SK-N-SH treated with all-trans-retinoic acid at 6 μM for 48 hours (cell line): ENCODE data around the gene TMEM182.

ENCODE experiments used
- ATAC-seq: fragments of 200-7000 bp; cut with Tn5 transposase; 3 replicates; pipeline ENCODE4 v1.9.1; 2020; ENCODE audit warnings: mild to moderate bottlenecking, moderate library complexity
- ARNTL ChIP-seq: fragments of 450-650 bp; formaldehyde crosslinking; IDR thresholded peaks from 2 replicates; pipeline ENCODE4 v1.5.0; 2020; ENCODE audit warnings: low read depth, mild to moderate bottlenecking, moderate library complexity, borderline replicate concordance
- ESRRG ChIP-seq: fragments of 250-450 bp; sonication (Bioruptor Pico); IDR thresholded peaks from 2 replicates; pipeline ENCODE4 v1.6.1; 2021; ENCODE audit warnings: mild to moderate bottlenecking
- GLIS3 ChIP-seq: fragments of 250-450 bp; sonication (Bioruptor Pico); IDR thresholded peaks from 2 replicates; pipeline ENCODE4 v1.5.0; 2020; ENCODE audit warnings: mild to moderate bottlenecking, moderate library complexity
- ISL1 ChIP-seq: fragments of 250-450 bp; sonication (Bioruptor Pico); IDR thresholded peaks from 2 replicates; pipeline ENCODE4 v2.1.2; 2022; ENCODE audit warnings: mild to moderate bottlenecking, moderate library complexity
- OSR1 ChIP-seq: fragments of 250-450 bp; sonication (Bioruptor Pico); IDR thresholded peaks from 2 replicates; pipeline ENCODE4 v1.8.0; 2022; ENCODE audit warnings: moderate library complexity, mild to moderate bottlenecking, inconsistent platforms
- PPARA ChIP-seq: fragments of 250-450 bp; sonication (Bioruptor Pico); IDR thresholded peaks from 2 replicates; pipeline ENCODE4 v1.5.0; 2020; ENCODE audit warnings: mild to moderate bottlenecking, borderline replicate concordance
- RARB ChIP-seq: fragments of 250-450 bp; sonication (Bioruptor Pico); IDR thresholded peaks from 2 replicates; pipeline ENCODE4 v1.8.0; 2021; ENCODE audit warnings: mild to moderate bottlenecking, moderate library complexity
- SNAI2 ChIP-seq: fragments of 250-450 bp; sonication (Bioruptor Pico); IDR thresholded peaks from 2 replicates; pipeline ENCODE4 v1.5.0; 2020; ENCODE audit warnings: mild to moderate bottlenecking, moderate library complexity
- TCF4 ChIP-seq: fragments of 250-450 bp; sonication (Bioruptor Pico); IDR thresholded peaks from 2 replicates; pipeline ENCODE4 v1.8.0; 2021; ENCODE audit warnings: mild to moderate bottlenecking, moderate library complexity, borderline replicate concordance
- ZFP3 ChIP-seq: fragments of 250-450 bp; sonication (Bioruptor Pico); IDR thresholded peaks from 2 replicates; pipeline ENCODE4 v1.5.0; 2020; ENCODE audit warnings: mild to moderate bottlenecking, moderate library complexity
- ZFP30 ChIP-seq: fragments of 450-650 bp; formaldehyde crosslinking; IDR thresholded peaks from 2 replicates; pipeline ENCODE4 v1.5.0; 2022; ENCODE audit warnings: mild to moderate bottlenecking, moderate library complexity
- ZNF70 ChIP-seq: fragments of 450-650 bp; formaldehyde crosslinking; IDR thresholded peaks from 2 replicates; pipeline ENCODE4 v1.5.0; 2020; ENCODE audit warnings: mild to moderate bottlenecking, moderate library complexity
- TF ChIP-seq, protein P1 (sequence below): fragments of 250-450 bp; sonication (Bioruptor Pico); IDR thresholded peaks from 2 replicates; pipeline ENCODE4 v1.8.0; 2021; ENCODE audit warnings: low read depth, mild to moderate bottlenecking, moderate library complexity, borderline replicate concordance
- TF ChIP-seq, protein P2 (sequence below): fragments of 250-450 bp; sonication (Bioruptor Pico); IDR thresholded peaks from 2 replicates; pipeline ENCODE4 v1.5.1; 2021; ENCODE audit warnings: mild to moderate bottlenecking, moderate library complexity
- TF ChIP-seq, protein P3 (sequence below): fragments of 250-450 bp; sonication (Bioruptor Pico); IDR thresholded peaks from 2 replicates; pipeline ENCODE4 v1.8.0; 2020; ENCODE audit warnings: mild to moderate bottlenecking, moderate library complexity, borderline replicate concordance
- TF ChIP-seq, protein P4 (sequence below): fragments of 250-450 bp; sonication (Bioruptor Pico); IDR thresholded peaks from 2 replicates; pipeline ENCODE4 v1.5.1; 2020; ENCODE audit warnings: low read depth, mild to moderate bottlenecking, moderate library complexity
- TF ChIP-seq, protein P5 (sequence below): fragments of 250-450 bp; sonication (Bioruptor Pico); IDR thresholded peaks from 2 replicates; pipeline ENCODE4 v1.5.0; 2020; ENCODE audit warnings: mild to moderate bottlenecking, moderate library complexity

The TMEM182 gene

DNA sequence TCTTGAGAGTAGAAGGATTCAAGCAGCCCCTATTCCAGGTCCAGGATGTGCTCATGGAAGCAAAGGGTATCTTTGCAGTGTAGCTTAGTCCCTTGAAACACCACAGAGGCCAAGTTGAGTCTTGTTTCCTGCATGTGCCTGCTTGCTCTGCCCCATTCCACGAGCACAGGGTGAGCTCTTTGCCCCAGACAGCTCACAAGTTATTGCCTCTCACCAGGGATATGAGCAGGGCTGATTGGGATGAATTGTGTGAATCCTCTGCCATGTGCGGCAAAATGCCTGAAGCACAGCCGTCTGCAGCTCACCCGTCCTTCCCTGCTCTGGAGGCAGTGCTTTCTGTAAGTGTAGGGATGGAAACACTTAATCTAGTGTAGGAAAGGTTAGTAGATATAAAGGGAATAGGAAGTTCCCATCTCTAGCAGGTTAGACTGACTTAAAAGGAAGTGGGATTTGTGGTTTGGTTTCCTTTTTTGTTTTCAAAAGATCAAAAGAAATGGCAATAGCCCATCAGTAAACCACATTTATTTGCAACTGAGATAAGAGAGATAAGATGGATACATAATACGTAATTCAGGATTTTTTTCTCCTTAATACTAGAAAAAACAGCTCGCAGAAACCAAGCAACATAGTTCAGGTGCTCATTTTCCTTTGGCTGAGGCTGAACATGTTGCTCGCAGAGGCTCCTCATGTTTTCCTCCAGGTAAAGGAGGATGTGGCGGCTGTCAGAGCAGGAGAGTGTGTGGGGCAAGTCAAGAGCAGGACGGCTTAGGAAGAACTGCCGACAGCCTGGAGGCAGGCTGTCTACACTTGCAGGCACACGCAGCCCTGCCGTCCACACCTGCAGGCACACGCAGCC, 41.4 kb downstream of the TMEM182 start:
- ATAC-seq: no peak
- no peak for TF ChIP-seq OSR1 (CRISPR knock-in tag)

DNA sequence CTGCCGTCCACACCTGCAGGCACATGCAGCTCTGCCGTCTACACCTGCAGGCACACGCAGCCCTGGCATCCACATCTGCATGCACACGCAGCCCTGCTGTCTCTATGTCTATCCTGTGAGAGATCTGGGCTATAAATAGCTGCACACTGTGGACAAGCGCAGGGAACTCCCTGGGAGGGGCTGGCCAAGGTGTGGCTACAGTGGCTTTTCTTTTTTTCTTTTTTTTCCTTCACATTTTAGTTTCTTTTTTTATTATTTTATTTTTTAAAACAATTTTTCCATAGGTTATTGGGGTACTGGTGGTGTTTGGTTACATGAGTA, 42.0 kb downstream of the TMEM182 start:
- TF ChIP-seq, protein P1, sequence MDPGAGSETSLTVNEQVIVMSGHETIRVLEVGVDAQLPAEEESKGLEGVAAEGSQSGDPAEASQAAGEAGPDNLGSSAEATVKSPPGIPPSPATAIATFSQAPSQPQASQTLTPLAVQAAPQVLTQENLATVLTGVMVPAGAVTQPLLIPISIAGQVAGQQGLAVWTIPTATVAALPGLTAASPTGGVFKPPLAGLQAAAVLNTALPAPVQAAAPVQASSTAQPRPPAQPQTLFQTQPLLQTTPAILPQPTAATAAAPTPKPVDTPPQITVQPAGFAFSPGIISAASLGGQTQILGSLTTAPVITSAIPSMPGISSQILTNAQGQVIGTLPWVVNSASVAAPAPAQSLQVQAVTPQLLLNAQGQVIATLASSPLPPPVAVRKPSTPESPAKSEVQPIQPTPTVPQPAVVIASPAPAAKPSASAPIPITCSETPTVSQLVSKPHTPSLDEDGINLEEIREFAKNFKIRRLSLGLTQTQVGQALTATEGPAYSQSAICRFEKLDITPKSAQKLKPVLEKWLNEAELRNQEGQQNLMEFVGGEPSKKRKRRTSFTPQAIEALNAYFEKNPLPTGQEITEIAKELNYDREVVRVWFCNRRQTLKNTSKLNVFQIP (CRISPR knock-in tag): no peak
- TF ChIP-seq, protein P2, sequence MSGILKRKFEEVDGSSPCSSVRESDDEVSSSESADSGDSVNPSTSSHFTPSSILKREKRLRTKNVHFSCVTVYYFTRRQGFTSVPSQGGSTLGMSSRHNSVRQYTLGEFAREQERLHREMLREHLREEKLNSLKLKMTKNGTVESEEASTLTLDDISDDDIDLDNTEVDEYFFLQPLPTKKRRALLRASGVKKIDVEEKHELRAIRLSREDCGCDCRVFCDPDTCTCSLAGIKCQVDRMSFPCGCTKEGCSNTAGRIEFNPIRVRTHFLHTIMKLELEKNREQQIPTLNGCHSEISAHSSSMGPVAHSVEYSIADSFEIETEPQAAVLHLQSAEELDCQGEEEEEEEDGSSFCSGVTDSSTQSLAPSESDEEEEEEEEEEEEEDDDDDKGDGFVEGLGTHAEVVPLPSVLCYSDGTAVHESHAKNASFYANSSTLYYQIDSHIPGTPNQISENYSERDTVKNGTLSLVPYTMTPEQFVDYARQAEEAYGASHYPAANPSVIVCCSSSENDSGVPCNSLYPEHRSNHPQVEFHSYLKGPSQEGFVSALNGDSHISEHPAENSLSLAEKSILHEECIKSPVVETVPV (CRISPR knock-in tag): no peak
- no peak for TF ChIP-seq ESRRG
- no peak for TF ChIP-seq ZFP3 (CRISPR knock-in tag)
- TF ChIP-seq, protein P3, sequence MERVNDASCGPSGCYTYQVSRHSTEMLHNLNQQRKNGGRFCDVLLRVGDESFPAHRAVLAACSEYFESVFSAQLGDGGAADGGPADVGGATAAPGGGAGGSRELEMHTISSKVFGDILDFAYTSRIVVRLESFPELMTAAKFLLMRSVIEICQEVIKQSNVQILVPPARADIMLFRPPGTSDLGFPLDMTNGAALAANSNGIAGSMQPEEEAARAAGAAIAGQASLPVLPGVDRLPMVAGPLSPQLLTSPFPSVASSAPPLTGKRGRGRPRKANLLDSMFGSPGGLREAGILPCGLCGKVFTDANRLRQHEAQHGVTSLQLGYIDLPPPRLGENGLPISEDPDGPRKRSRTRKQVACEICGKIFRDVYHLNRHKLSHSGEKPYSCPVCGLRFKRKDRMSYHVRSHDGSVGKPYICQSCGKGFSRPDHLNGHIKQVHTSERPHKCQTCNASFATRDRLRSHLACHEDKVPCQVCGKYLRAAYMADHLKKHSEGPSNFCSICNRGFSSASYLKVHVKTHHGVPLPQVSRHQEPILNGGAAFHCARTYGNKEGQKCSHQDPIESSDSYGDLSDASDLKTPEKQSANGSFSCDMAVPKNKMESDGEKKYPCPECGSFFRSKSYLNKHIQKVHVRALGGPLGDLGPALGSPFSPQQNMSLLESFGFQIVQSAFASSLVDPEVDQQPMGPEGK (CRISPR knock-in tag): no peak
- no peak for TF ChIP-seq GLIS3 (CRISPR knock-in tag)
- no peak for TF ChIP-seq SNAI2 (CRISPR knock-in tag)
- TF ChIP-seq TCF4 (CRISPR knock-in tag): no peak
- no peak for TF ChIP-seq PPARA
- no peak for TF ChIP-seq ISL1
- no peak for TF ChIP-seq ARNTL

DNA sequence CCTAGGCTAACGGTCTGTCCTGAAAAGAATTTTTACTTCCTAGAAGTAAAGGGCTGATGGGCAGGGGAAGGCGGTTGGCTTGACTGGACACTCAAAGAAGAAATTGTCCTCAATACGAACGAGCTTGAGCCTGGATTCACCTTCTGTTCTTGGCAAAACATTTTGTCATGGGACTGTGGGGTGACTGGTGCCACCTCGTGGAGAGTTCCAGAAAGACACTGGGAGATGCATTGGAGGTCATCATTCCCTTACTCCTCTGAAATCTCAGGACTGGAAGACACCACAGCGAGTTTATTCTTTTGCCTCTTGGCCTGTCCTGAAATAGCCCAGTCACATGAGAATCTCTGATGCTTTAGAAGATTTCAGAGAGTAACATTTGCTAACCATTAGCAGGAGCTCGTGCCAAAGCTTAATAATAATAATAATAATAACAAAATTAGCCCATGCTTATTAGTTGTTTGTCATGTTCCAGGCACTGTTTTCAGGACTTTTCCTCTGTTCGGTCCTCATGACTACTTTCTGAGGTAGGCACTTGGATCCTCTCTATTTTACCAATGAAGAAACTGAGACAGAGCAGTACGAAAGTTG, 44.5 kb downstream of the TMEM182 start:
- TF ChIP-seq, protein P4, sequence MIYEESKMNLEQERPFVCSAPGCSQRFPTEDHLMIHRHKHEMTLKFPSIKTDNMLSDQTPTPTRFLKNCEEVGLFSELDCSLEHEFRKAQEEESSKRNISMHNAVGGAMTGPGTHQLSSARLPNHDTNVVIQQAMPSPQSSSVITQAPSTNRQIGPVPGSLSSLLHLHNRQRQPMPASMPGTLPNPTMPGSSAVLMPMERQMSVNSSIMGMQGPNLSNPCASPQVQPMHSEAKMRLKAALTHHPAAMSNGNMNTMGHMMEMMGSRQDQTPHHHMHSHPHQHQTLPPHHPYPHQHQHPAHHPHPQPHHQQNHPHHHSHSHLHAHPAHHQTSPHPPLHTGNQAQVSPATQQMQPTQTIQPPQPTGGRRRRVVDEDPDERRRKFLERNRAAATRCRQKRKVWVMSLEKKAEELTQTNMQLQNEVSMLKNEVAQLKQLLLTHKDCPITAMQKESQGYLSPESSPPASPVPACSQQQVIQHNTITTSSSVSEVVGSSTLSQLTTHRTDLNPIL (CRISPR knock-in tag): no peak
- TF ChIP-seq RARB (CRISPR knock-in tag): no peak
- TF ChIP-seq, protein P2 (CRISPR knock-in tag): no peak
- TF ChIP-seq ZNF70 (CRISPR knock-in tag): no peak
- TF ChIP-seq OSR1 (CRISPR knock-in tag): no peak
- no peak for TF ChIP-seq GLIS3 (CRISPR knock-in tag)
- ATAC-seq: peak; percentile 93

More for the DNA sequence above, 42.0 kb downstream of the TMEM182 start:
- no peak for ATAC-seq

DNA sequence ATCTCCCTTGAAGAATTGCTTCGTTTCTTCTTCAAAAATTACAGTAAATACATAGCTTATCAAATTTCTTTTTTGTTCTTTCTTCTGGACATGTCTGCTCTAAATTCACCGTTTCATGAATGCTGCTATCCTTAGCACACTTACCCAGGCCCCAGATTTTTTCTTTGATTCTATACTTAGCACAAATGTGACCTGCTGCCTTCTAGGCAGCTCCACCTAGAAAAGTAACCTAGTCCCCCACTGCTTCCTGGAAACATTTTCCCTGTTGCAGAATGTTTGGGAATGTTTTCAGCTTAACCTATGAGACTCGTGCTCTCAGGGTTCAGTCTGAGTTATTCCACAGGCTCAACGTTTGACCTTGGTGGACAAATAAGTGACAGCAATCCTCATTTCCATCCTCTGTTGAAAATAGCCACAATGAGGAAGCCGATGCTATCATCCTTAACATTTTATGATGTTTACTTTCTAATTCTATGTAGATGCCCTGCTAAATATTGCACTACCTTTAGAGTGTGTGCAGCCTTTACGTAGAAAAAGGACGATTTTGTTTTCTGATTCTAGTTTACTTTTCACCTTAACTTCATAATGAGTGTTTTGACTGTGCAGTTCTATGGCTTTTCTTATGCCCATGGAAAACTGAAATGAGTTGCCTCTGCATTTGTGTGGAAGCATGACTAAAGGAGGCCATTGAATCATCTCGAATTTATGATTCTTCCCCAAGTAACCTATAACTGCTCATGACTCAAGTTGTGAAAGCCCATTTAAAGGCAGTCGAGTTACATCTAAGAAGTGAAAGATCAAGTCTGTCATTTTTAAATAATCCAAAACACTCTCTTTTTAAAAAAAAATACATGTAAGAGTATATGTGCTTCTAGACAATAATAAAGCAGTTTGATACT, 47.7 kb downstream of the TMEM182 start:
- ATAC-seq: no peak
- no peak for TF ChIP-seq OSR1 (CRISPR knock-in tag)
- TF ChIP-seq RARB (CRISPR knock-in tag): no peak
- TF ChIP-seq, protein P5, sequence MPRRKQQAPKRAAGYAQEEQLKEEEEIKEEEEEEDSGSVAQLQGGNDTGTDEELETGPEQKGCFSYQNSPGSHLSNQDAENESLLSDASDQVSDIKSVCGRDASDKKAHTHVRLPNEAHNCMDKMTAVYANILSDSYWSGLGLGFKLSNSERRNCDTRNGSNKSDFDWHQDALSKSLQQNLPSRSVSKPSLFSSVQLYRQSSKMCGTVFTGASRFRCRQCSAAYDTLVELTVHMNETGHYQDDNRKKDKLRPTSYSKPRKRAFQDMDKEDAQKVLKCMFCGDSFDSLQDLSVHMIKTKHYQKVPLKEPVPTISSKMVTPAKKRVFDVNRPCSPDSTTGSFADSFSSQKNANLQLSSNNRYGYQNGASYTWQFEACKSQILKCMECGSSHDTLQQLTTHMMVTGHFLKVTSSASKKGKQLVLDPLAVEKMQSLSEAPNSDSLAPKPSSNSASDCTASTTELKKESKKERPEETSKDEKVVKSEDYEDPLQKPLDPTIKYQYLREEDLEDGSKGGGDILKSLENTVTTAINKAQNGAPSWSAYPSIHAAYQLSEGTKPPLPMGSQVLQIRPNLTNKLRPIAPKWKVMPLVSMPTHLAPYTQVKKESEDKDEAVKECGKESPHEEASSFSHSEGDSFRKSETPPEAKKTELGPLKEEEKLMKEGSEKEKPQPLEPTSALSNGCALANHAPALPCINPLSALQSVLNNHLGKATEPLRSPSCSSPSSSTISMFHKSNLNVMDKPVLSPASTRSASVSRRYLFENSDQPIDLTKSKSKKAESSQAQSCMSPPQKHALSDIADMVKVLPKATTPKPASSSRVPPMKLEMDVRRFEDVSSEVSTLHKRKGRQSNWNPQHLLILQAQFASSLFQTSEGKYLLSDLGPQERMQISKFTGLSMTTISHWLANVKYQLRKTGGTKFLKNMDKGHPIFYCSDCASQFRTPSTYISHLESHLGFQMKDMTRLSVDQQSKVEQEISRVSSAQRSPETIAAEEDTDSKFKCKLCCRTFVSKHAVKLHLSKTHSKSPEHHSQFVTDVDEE (CRISPR knock-in tag): no peak
- TF ChIP-seq ZFP30 (CRISPR knock-in tag): no peak
- TF ChIP-seq, protein P3 (CRISPR knock-in tag): no peak
- no peak for TF ChIP-seq ZFP3 (CRISPR knock-in tag)
- no peak for TF ChIP-seq ZNF70 (CRISPR knock-in tag)
- TF ChIP-seq, protein P4 (CRISPR knock-in tag): no peak
- no peak for TF ChIP-seq ESRRG
